WTC11 (cell line): ENCODE results near the gene SCUBE3. TPM values are rescaled to one million over a fixed set of nuclear protein-coding genes. Genes with fewer than 3 reads are reported as not detected.

Source experiments
- ATAC-seq: fragments of 200-7000 bp; cut with Tn5 transposase; 2 replicates; pipeline ENCODE4 v1.10.0; 2021; ENCODE audit warnings: mild to moderate bottlenecking, moderate library complexity
- CTCF ChIA-PET: fragments of 300-600 bp; sonication (Branson Sonifier 250); formaldehyde crosslinking; loops from one replicate; lab custom pipeline; 2021; ENCODE audit warnings: antibody characterized with exemption; lab: Charles Lee
- POLR2A ChIA-PET: fragments of 350-600 bp; sonication (Branson Sonifier 250); formaldehyde crosslinking; loops from one replicate; lab custom pipeline; 2021; ENCODE audit warnings: antibody characterized with exemption; lab: Charles Lee
- DNase-seq: peaks from one replicate; pipeline ENCODE4 v3.0.0; 2021; ENCODE audit warnings: low spot score
- H3K27ac Mint-ChIP-seq: 2 replicates; pipeline ENCODE4 v1.8.0; 2021; ENCODE audit warnings: mixed read lengths
- H3K27me3 Mint-ChIP-seq: 2 replicates; pipeline ENCODE4 v1.8.0; 2021; ENCODE audit warnings: low read depth, mild to moderate bottlenecking, moderate library complexity, mixed read lengths
- H3K36me3 Mint-ChIP-seq: 2 replicates; pipeline ENCODE4 v1.8.0; 2021; ENCODE audit warnings: mixed read lengths
- H3K4me1 Mint-ChIP-seq: 2 replicates; pipeline ENCODE4 v1.8.0; 2022; ENCODE audit warnings: mixed read lengths
- H3K4me3 Mint-ChIP-seq: 2 replicates; pipeline ENCODE4 v1.8.0; 2021; ENCODE audit warnings: mild to moderate bottlenecking, moderate library complexity, mixed read lengths
- H3K9me3 Mint-ChIP-seq: 2 replicates; pipeline ENCODE4 v1.8.0; 2021; ENCODE audit warnings: mixed read lengths
- ARID4B ChIP-seq: sonication (generic); formaldehyde crosslinking; IDR thresholded peaks from 2 replicates; pipeline ENCODE4 v1.8.0; 2023; ENCODE audit warnings: missing genetic modification reagents, mild to moderate bottlenecking, borderline replicate concordance
- ESRRA ChIP-seq: sonication (generic); formaldehyde crosslinking; IDR thresholded peaks from 2 replicates; pipeline ENCODE4 v1.8.1; 2022; ENCODE audit warnings: mild to moderate bottlenecking, missing genetic modification reagents, borderline replicate concordance
- HMGXB4 ChIP-seq: sonication (generic); formaldehyde crosslinking; IDR thresholded peaks from 2 replicates; pipeline ENCODE4 v1.8.1; 2023; ENCODE audit warnings: mild to moderate bottlenecking, moderate library complexity, missing genetic modification reagents
- IRF2 ChIP-seq: sonication (generic); formaldehyde crosslinking; IDR thresholded peaks from 2 replicates; pipeline ENCODE4 v1.8.0; 2022; ENCODE audit warnings: low read depth, missing genetic modification reagents, borderline replicate concordance
- JUN ChIP-seq: sonication (generic); formaldehyde crosslinking; IDR thresholded peaks from 2 replicates; pipeline ENCODE4 v1.8.0; 2023; ENCODE audit warnings: mild to moderate bottlenecking, missing genetic modification reagents
- NR2C2 ChIP-seq: sonication (generic); formaldehyde crosslinking; IDR thresholded peaks from 2 replicates; pipeline ENCODE4 v1.8.0; 2022; ENCODE audit warnings: mild to moderate bottlenecking, missing genetic modification reagents
- RORB ChIP-seq: fragments of 250-450 bp; sonication (Bioruptor Pico); IDR thresholded peaks from 2 replicates; pipeline ENCODE4 v1.9.0; 2021; ENCODE audit warnings: mild to moderate bottlenecking
- SMAD4 ChIP-seq: sonication (generic); formaldehyde crosslinking; IDR thresholded peaks from 2 replicates; pipeline ENCODE4 v1.8.0; 2022; ENCODE audit warnings: mild to moderate bottlenecking, missing genetic modification reagents
- STAT6 ChIP-seq: sonication (generic); formaldehyde crosslinking; conservative IDR thresholded peaks from 2 replicates; pipeline ENCODE4 v1.8.1; 2023; ENCODE audit warnings: mild to moderate bottlenecking, low read depth, missing genetic modification reagents, moderate library complexity
- ZNF416 ChIP-seq: fragments of 250-450 bp; sonication (Bioruptor Pico); IDR thresholded peaks from 2 replicates; pipeline ENCODE4 v1.9.0; 2021; ENCODE audit warnings: mild to moderate bottlenecking, inconsistent platforms
- ZNF425 ChIP-seq: fragments of 250-450 bp; sonication (Bioruptor Pico); conservative IDR thresholded peaks from 2 replicates; pipeline ENCODE4 v1.9.0; 2021; ENCODE audit warnings: mild to moderate bottlenecking
- ZSCAN18 ChIP-seq: fragments of 250-450 bp; sonication (Bioruptor Pico); IDR thresholded peaks from 2 replicates; pipeline ENCODE4 v2.1.2; 2022; ENCODE audit warnings: mild to moderate bottlenecking, moderate library complexity
- total RNA-seq: library from RNA; stranded (reverse); gene quantifications from 3 replicates; pipeline ENCODE4 v1.2.3, GENCODE V29; 2021

Gene SCUBE3
- total RNA-seq, 1 experiment from 2014 or later, result 2.1 TPM

GRCh38 chr6:35282472-35282871, 68.7 kb downstream of the SCUBE3 start:
- CTCF ChIA-PET, result no interaction called here

GRCh38 chr6:35283361-35283760, 69.6 kb downstream of the SCUBE3 start:
- no peak for ATAC-seq
- peaks cover 6% of the 10 kb centered on the region; the same call in 1 of the 2 replicates for H3K36me3 Mint-ChIP-seq
- no peak overlapping the region for H3K4me3 Mint-ChIP-seq
- no peak for TF ChIP-seq ZSCAN18 (CRISPR knock-in tag)
- TF ChIP-seq ARID4B (CRISPR knock-in tag), result no peak
- no peak for TF ChIP-seq RORB
- no peak for TF ChIP-seq SMAD4
- TF ChIP-seq STAT6 (CRISPR knock-in tag), result no peak
- TF ChIP-seq NR2C2 (CRISPR knock-in tag), result no peak
- H3K27ac Mint-ChIP-seq, result no peak overlapping the region
- no peaks in the 10 kb centered on the region for H3K4me1 Mint-ChIP-seq
- DNase-seq, result no peak
- no peaks in the 10 kb centered on the region for H3K27me3 Mint-ChIP-seq
- no peaks in the 10 kb centered on the region for H3K9me3 Mint-ChIP-seq
- ChIA-PET CTCF (no interaction called here), POLR2A (no interaction called here)

More at GRCh38 chr6:35282472-35282871, 68.7 kb downstream of the SCUBE3 start:
- Mint-ChIP-seq H3K4me3 (no peak overlapping the region), H3K36me3 (peaks cover 6% of the 10 kb centered on the region; the same call in 1 of the 2 replicates), H3K27ac (no peak overlapping the region), H3K27me3 (no peaks in the 10 kb centered on the region), H3K4me1 (no peaks in the 10 kb centered on the region), H3K9me3 (no peaks in the 10 kb centered on the region)
- POLR2A ChIA-PET, result no interaction called here
- ATAC-seq (no peak), DNase-seq (no peak)
- TF ChIP-seq ESRRA (no peak), IRF2 (CRISPR knock-in tag) (no peak), ZNF425 (CRISPR knock-in tag) (no peak), ZNF416 (CRISPR knock-in tag) (no peak), HMGXB4 (CRISPR knock-in tag) (no peak), JUN (CRISPR knock-in tag) (no peak)
